GM18511 (cell line): ENCODE data around the gene KCNIP4.
A peak's percentile ranks its signal among the peaks of the same experiment; 100 is the strongest.

Experiments used
- ATAC-seq: cut with Tn5 transposase; IDR thresholded peaks from one replicate; pipeline ENCODE4 v1.9.1; 2021; ENCODE audit warnings: mild to moderate bottlenecking, moderate library complexity; ENCODE audit not compliant: unreplicated experiment

The KCNIP4 gene

GRCh38 chr4:21769404-21770147 is 179.0 kb downstream of the KCNIP4 start:
- no peak for ATAC-seq

DNA sequence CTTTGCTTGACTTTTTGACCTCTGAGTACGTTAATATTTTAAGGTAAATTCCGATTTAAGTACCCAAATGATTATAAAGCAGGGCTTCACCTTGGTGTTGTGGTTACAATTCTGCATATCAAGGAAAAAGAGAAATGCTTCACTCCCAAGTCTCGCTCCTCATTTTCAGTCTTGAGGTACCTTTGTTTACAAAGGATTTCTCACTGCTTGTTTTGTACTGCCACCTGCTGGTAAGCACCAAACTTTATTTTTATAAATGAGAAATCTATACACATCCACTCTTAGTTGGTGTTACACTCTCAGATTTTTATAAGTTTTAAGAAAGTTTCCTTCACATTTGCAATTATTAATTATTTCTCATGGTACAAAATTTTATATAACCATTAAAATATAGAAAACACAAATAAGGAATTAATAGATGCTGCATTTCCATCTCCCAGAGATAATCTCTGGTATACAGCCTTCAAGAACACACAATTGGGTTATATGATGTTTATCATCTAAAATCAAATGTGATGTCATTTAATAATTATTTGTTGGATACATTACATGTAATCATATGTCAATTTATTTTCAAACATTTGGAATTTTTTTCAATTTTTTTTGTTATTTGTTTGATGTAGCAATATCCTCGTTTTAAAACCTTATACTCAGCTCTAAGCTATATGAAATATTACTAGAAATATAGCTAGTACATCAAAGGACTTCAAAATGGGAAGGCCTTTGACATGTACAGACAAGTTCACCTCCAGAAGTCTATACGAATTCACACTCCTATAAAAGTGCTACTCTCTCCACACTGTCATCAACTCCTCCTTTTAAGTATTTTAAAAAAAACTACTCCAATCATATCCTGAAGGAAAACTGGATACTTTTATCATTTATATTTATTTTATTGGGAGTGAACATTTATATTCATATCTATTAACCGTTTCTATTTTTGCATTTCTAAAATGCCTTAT is 179.9 kb downstream of the KCNIP4 start:
- peak; percentile 72 for ATAC-seq

DNA sequence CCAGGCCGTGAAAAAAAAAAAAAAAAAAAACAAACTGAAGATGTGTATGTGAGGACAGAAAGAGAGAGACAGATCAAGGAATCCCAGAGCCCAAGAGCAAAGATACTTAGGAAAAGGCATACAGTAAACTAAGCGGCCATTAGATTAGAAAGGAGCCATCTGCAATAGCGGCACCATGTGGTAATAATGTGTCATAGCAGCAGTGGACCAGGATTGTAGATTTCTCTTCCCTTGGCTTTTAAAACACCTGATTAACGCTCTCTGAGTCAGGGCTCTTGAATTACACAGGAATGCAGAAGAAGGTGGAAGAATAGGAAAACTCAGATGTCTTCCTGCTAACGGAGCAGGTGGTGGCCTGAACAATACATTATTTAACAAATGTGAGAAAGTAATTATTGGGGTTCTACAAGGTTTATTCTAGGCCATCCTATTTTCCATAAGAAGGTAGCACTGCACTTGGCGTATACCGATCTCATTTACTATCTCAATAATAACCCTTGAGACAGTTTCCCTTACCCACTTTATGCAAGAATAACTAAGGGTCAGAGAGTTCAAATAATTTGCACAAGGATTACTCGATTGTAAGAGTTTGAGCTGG is 182.7 kb downstream of the KCNIP4 start:
- peak; percentile 84 for ATAC-seq

GRCh38 chr4:21763855-21764254 is 184.7 kb downstream of the KCNIP4 start:
- ATAC-seq: no peak

DNA sequence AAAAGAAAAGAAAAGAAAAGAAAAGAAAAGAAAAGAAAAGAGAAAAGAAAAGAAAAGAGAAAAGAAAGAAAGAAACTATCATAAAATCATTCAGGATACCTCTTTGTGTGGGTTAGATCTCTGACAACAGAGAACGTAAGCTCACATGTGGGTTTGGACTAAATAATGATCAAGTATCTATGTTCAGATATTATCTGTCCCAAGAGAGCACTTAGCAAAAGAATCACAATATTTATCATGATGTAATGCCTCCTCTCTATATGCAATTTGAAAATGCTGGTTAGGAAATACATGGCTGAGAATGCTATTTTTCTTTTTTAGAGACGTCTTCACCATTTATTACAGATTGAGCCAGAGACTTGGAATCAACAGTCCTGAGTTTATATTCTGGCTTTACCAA is 191.3 kb downstream of the KCNIP4 start:
- ATAC-seq: no peak

DNA sequence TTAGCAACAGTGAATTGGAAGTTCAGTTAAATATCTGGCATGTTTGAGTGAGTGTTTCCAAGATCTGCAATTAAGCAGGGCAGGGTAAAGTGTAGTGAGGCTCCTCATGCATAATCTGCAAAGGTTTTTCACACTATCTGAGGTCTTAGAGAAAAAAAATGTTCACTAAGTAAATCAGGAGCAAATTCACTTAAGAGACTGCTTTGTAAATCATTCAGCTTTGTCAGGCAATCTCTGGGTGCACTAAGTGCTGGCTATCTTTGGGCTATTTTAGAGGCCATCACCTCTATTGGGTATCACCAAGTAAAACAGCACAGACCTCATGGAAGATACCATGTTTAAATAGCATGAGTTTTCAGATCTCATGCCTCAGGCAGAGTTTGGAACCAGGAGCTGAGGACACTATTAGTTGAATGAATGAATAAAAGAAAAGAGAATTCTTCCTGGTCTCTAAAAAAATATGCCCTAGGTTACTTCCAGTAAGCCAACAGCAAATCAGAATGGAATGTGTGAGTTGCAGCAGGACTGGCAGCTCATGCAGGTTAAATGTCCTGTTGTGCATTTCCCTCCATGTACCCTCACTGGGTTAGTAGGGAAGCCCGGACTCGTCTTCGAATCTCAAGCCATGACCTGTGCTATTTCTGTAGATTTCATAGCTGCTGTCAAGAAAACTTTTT is 195.3 kb downstream of the KCNIP4 start:
- ATAC-seq: no peak

DNA sequence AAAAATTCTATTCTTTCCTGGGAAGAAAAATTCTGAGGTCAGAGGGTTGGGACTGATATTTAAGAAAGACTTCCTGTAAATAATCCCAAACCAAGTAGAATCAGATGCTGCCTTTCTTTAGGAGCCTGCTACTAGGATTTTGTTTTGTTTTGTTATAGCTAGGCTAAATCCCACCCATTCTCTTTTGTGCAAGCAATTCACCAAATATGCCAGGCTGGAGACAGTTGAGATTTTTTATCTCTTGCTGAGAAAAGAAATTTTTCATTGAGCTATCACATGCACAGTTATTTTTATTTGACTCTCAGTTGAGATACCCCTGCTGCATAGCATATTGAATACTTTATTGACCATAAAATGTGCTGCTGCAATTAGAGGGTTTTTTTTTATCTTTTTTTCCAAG is 196.0 kb downstream of the KCNIP4 start:
- no peak for ATAC-seq

DNA sequence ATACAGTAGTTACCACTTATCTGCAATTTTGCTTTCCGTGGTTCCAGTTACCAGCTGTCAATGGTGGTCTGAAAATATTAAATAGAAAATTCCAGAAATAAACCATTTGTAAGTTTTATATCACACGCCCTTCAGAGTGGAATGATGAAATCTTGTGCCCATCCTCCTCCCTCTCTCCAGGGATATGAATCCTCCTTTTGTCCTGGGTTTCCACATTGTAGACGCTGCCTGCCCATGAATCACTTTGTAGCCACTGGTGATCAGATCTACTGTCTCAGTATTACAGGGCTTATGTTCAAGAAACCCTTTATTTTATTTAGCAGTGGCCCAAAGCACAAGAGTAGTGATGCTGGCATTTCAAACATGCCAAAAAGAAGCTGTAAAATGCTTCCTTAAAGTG is 198.6 kb downstream of the KCNIP4 start:
- no peak for ATAC-seq

GRCh38 chr4:21749412-21749811 is 199.2 kb downstream of the KCNIP4 start:
- no peak for ATAC-seq

GRCh38 chr4:21744046-21744445 is 204.5 kb downstream of the KCNIP4 start:
- ATAC-seq: no peak

- no peak for ATAC-seq
Observed at GRCh38 chr4:21742326-21742725, 206.2 kb downstream of the KCNIP4 start.

DNA sequence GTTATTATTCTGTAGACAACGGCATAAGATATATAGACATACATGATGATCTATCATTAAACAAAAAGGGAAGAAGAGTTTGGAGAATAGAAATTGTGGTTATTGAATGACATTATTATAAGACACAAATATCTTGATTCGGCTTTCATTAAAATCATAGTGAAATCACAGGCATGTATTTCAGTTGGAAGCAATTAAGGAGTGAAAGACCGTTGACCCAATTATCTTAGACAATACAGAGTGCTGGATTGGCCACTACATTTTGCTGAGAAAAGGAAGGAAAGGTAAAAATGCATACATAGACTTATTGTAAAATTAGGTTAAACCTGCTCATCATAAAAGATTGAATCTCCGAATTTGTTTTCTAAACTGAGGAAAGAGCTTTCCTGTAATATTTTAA is 209.8 kb downstream of the KCNIP4 start:
- ATAC-seq: no peak

- ATAC-seq: no peak
Observed at GRCh38 chr4:21735866-21736265, 212.7 kb downstream of the KCNIP4 start.

DNA sequence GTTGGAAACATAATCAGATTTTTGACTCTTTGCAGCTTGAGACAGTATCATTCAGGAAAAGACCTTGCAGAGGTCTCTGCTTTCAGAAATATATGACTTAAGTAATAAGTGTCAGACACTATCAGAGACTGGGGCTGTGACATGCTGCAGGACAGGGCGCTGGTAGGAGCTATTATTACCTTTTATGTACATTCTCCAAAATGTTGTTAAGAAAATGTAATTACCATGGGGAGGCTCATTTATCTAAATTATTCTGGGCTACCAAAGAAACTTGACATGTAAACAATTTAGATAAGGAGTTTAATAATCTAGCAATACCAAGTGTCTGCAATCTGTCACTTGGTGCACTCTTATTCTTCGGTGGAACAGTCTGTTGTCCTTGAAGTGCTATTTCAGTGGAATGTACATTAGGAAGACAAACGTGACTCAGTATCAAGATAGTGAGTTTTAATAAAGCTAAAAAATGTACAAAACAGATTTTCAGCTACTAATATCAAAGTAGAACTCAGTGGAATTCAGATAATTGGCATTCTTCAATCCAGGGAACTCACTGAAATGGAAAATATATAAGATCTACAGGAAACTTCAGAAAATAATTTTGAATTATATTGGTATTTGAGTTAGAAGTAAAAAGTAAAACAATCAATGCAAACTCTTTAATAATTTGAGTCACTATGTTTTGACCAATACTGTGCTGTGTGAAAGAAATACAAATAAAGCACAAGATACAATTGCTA is 214.5 kb downstream of the KCNIP4 start:
- no peak for ATAC-seq

DNA sequence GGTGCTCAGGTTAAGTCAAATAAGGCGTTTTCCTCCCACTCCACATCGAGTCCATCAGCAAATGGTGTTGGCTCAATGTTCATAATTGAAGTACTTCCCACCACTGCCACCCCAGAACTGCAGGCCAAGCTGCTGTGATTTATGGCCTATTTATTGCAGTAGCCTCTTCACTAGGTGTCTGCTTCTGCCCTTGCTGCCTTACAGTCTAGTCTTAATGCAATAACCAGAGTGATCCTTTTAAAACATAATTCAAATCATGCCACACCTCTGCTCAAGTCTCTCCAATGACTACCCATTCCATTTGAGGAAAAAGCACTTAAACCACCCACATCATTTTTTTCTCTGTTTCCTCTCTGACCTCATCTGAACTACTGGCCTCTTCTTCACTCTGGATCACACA is 220.3 kb downstream of the KCNIP4 start:
- no peak for ATAC-seq

DNA sequence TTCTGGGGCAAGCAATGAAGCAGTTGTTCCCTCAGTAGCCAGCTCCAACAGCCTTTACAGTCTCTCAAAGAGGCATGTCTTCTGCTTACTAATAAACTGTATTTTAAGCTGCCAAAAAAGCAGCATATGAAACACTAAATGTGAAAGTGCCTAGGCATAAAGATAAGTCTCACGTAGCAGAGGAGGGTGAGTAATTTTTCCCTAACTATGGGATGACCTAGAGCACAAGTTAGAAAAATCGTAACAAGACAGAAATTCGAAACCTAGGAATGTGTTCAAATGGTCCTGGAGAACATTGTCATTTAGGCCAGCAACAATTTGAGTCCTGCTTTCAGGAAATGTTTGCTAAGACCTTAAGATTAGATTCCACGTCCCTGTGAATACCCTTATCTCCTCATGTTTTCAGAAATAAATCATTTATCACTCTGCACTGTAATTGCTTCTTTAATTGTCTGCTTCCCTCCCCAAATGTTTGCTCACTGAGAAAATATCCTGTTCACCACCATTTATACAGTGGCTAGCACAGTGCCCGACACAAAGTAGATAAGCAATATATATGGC is 222.2 kb downstream of the KCNIP4 start:
- no peak for ATAC-seq

GRCh38 chr4:21722157-21722839 is 226.3 kb downstream of the KCNIP4 start:
- no peak for ATAC-seq

GRCh38 chr4:21716531-21716930 is 232.0 kb downstream of the KCNIP4 start:
- no peak for ATAC-seq

DNA sequence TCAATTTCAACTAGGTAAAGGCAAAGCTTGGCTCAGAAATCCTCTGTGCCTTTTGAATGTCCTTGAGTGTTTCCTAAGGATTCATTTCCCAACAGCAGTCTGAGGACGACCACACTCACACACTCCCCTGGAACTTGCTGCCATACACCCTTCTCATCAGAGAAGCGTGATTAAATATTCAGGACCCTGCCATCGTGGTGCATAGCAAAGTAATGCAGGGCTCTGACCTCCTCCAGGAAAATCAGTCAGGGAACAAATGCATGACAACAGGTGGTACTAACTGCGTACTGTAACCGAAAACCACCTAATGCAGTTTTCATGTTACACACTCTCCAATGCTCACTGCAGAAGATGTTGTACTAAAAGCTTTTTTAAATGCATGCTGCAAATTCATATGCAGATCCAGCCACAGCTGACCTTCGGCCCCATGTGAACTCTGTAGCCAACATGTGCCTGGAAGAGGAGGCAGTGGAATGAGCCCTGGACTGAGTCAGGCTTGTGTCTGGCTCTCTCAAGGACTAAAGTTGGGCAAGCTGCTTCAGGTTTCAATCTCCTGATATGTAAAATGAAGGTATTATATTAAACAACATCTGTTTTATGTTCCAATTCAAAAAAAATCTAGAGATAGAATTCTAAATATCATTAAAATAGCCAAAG is 238.3 kb downstream of the KCNIP4 start:
- ATAC-seq: no peak
